Measurements from ENCODE around the gene OSBPL2.

GRCh38 chr20:62272200-62272599, 33.9 kb downstream of the OSBPL2 start:
- TF ChIP-seq POLR2A (IDR thresholded peaks at IDR 0.05) (no peak), CTCF (IDR thresholded peaks at IDR 0.05) (no peak)
